ENCODE results near the gene ASB13. TPM values are rescaled to one million over a fixed set of nuclear protein-coding genes. Genes with fewer than 3 reads are reported as not detected.
A peak's percentile ranks its signal among the peaks of the same experiment; 100 is the strongest.

Gene ASB13
- total RNA-seq, 2 experiments from 2014 or later: 1.9 to 2.9 TPM

- ATAC-seq (ENCODE audit: poor library complexity) (peak; percentile 2), DNase-seq (peak in 2 of 14 experiments; percentile 1 to 9)
- intact Hi-C loops (cut with DNase I, micrococcal nuclease): loop anchor here (1.0 kb wide), 1 partner anchor 243 kb away; no protein-coding TSS in a partner anchor
- no peaks in the 10 kb centered on the region for H3K36me3 ChIP-seq (ENCODE audit: insufficient read depth, low read length)
- peaks cover 4% of the 10 kb centered on the region for H3K27me3 Mint-ChIP-seq
- H3K4me1 ChIP-seq (ENCODE audit: insufficient read depth, low read length): peaks cover 15% of the 10 kb centered on the region
- no peaks in the 10 kb centered on the region for H3K27me3 ChIP-seq (ENCODE audit: control insufficient read depth in 1 of 2, insufficient read depth in 2 of 2, low read length in 2 of 2)
- no peak overlapping the region for H3K27ac Mint-ChIP-seq
- peak; percentile 42 for TF ChIP-seq CTCF (IDR thresholded peaks at IDR 0.05)
- peaks cover 15% of the 10 kb centered on the region for H3K4me1 Mint-ChIP-seq (ENCODE audit: low read depth)
- H3K4me3 Mint-ChIP-seq: no peak overlapping the region
- H3K27ac ChIP-seq (ENCODE audit: low read depth in 1 of 2, low read length in 2 of 2): no peak overlapping the region
- H3K36me3 Mint-ChIP-seq (ENCODE audit: low read depth): no peaks in the 10 kb centered on the region
- no peaks in the 10 kb centered on the region for H3K9me3 ChIP-seq (ENCODE audit: control insufficient read depth in 1 of 2, insufficient read depth in 1 of 2, low read length in 2 of 2)
- POLR2A ChIA-PET: interaction anchor here (1.0 to 1.1 kb wide), 2 partner anchors 183 kb away, joined by 3 to 8 read pairs; partner anchors contain the start of gene GDI2
- CTCF ChIA-PET: interaction anchor here (0.6 to 2.1 kb wide), 15 partner anchors 11 to 780 kb away, joined by 3 to 6 read pairs (median 3); no protein-coding TSS in a partner anchor
- H3K9me3 Mint-ChIP-seq: no peaks in the 10 kb centered on the region
- no peak overlapping the region for H3K4me3 ChIP-seq (ENCODE audit: low read length)
These were observed 36.3 kb downstream of the ASB13 start for GRCh38 chr10:5630112-5630436.

GRCh38 chr10:5629303-5630111 lies 36.9 kb downstream of the ASB13 start:
- intact Hi-C loops (cut with DNase I, micrococcal nuclease): loop anchor here (1.0 kb wide), 1 partner anchor 244 kb away; no protein-coding TSS in a partner anchor
- H3K27me3 Mint-ChIP-seq: peaks cover 4% of the 10 kb centered on the region
- ATAC-seq (ENCODE audit: poor library complexity): peak; percentile 98
- no peak overlapping the region for H3K27ac ChIP-seq (ENCODE audit: low read depth in 1 of 2, low read length in 2 of 2)
- no peaks in the 10 kb centered on the region for H3K36me3 Mint-ChIP-seq (ENCODE audit: low read depth)
- H3K4me3 Mint-ChIP-seq: peak overlapping the region; percentile 32
- no peaks in the 10 kb centered on the region for H3K27me3 ChIP-seq (ENCODE audit: control insufficient read depth in 1 of 2, insufficient read depth in 2 of 2, low read length in 2 of 2)
- no peaks in the 10 kb centered on the region for H3K9me3 Mint-ChIP-seq
- peaks cover 15% of the 10 kb centered on the region for H3K4me1 Mint-ChIP-seq (ENCODE audit: low read depth)
- H3K27ac Mint-ChIP-seq: no peak overlapping the region
- H3K4me1 ChIP-seq (ENCODE audit: insufficient read depth, low read length): peaks cover 15% of the 10 kb centered on the region
- POLR2A ChIA-PET: interaction anchor here (1.0 to 1.2 kb wide), 3 partner anchors 183 to 260 kb away, joined by 3 to 8 read pairs (median 4); partner anchors contain the start of genes ANKRD16, FBH1 and GDI2
- no peak overlapping the region for H3K4me3 ChIP-seq (ENCODE audit: low read length)
- DNase-seq: peak; percentile 69 to 90 (median 83)
- H3K9me3 ChIP-seq (ENCODE audit: control insufficient read depth in 1 of 2, insufficient read depth in 1 of 2, low read length in 2 of 2): no peaks in the 10 kb centered on the region
- TF ChIP-seq CTCF (IDR thresholded peaks at IDR 0.05): peak; percentile 98
- CTCF ChIA-PET: interaction anchor here (0.6 to 2.1 kb wide), 16 partner anchors 12 to 780 kb away, joined by 3 to 6 read pairs (median 3); no protein-coding TSS in a partner anchor
- H3K36me3 ChIP-seq (ENCODE audit: insufficient read depth, low read length): no peaks in the 10 kb centered on the region

- CTCF ChIA-PET: interaction anchor here (1.1 to 2.1 kb wide), 3 partner anchors 29 to 197 kb away, joined by 3 to 6 read pairs (median 3); no protein-coding TSS in a partner anchor
- ATAC-seq (ENCODE audit: poor library complexity): peak; percentile 9
These were observed 37.7 kb downstream of the ASB13 start for GRCh38 chr10:5628451-5629302.

More at GRCh38 chr10:5628451-5629302, 37.7 kb downstream of the ASB13 start:
- H3K27ac Mint-ChIP-seq: no peak overlapping the region
- H3K36me3 Mint-ChIP-seq (ENCODE audit: low read depth): no peaks in the 10 kb centered on the region
- POLR2A ChIA-PET: interaction anchor here (1.2 kb wide), 1 partner anchor 261 kb away, joined by 4 read pairs; the partner anchor contains the start of genes ANKRD16 and FBH1
- Histone ChIP-seq H3K9me3 (ENCODE audit: control insufficient read depth in 1 of 2, insufficient read depth in 1 of 2, low read length in 2 of 2) (no peaks in the 10 kb centered on the region), H3K27me3 (ENCODE audit: control insufficient read depth in 1 of 2, insufficient read depth in 2 of 2, low read length in 2 of 2) (no peaks in the 10 kb centered on the region), H3K36me3 (ENCODE audit: insufficient read depth, low read length) (no peaks in the 10 kb centered on the region), H3K27ac (ENCODE audit: low read depth in 1 of 2, low read length in 2 of 2) (no peak overlapping the region), H3K4me1 (ENCODE audit: insufficient read depth, low read length) (peaks cover 15% of the 10 kb centered on the region), H3K4me3 (ENCODE audit: low read length) (no peak overlapping the region)
- H3K9me3 Mint-ChIP-seq: no peaks in the 10 kb centered on the region
- no peak overlapping the region for H3K4me3 Mint-ChIP-seq
- peaks cover 15% of the 10 kb centered on the region for H3K4me1 Mint-ChIP-seq (ENCODE audit: low read depth)
- DNase-seq: no peak
- intact Hi-C loops (cut with DNase I, micrococcal nuclease): no loop called here
- TF ChIP-seq CTCF (IDR thresholded peaks at IDR 0.05): no peak
- H3K27me3 Mint-ChIP-seq: peaks cover 4% of the 10 kb centered on the region
